Sigmoid colon (tissue), 7 donors: ENCODE data around the gene TTC31. TPM values are rescaled to one million over a fixed set of nuclear protein-coding genes. Genes with fewer than 3 reads are reported as not detected.

Experiments
- DNase-seq: peaks from one replicate; pipeline ENCODE4 v3.0.0-alpha.2; 2019
- H3K27ac ChIP-seq, 4 donors: fragments of 200-600 bp; sonication (generic); one replicate each; pipeline ENCODE4 v1.5.1; 2016 to 2019; ENCODE audit warnings: mild to moderate bottlenecking in 1 of 4
- H3K27me3 ChIP-seq, 3 donors: fragments of 200-600 bp; sonication (generic); one replicate each; pipeline ENCODE4 v1.5.1; 2019; ENCODE audit warnings: mild to moderate bottlenecking in 1 of 3
- H3K36me3 ChIP-seq, 4 donors: fragments of 200-600 bp; sonication (generic); one replicate each; pipeline ENCODE4 v1.5.1; 2016 to 2019
- H3K4me1 ChIP-seq, 4 donors: fragments of 200-600 bp; sonication (generic); one replicate each; pipeline ENCODE4 v1.5.1; 2017 to 2019
- H3K4me3 ChIP-seq, 4 donors: fragments of 200-600 bp; sonication (generic); one replicate each; pipeline ENCODE4 v1.5.1; 2017 to 2019; ENCODE audit warnings: mild to moderate bottlenecking in 2 of 4, moderate library complexity in 1 of 4
- H3K9me3 ChIP-seq, 4 donors: fragments of 200-600 bp in 3 of 4; sonication (generic) in 3 of 4; one replicate each; pipeline versions ENCODE4 v1.5.1 to v1.6.1; 2013 to 2019
- CTCF ChIP-seq, 4 experiments: fragments of 450-650 bp in 3 of 4; fragments of 200-600 bp in 1 of 4; IDR thresholded peaks; one replicate each; pipeline ENCODE4 v1.5.1; 2016 to 2019; ENCODE audit warnings: antibody characterized with exemption in 4 of 4, mild to moderate bottlenecking in 3 of 4, moderate library complexity in 2 of 4
- EP300 ChIP-seq, 4 donors: sonication (generic); formaldehyde crosslinking; IDR thresholded peaks; one replicate each; pipeline ENCODE4 v1.6.1; 2017; ENCODE audit warnings: antibody characterized with exemption in 4 of 4
- POLR2A ChIP-seq, 2 donors: fragments of 450-650 bp; IDR thresholded peaks; one replicate each; pipeline ENCODE4 v1.6.1; 2016; ENCODE audit warnings: antibody characterized with exemption in 2 of 2, mild to moderate bottlenecking in 2 of 2, moderate library complexity in 2 of 2
- POLR2AphosphoS5 ChIP-seq, 4 donors: sonication (generic); formaldehyde crosslinking; IDR thresholded peaks; one replicate each; pipeline ENCODE4 v1.6.1; 2017; ENCODE audit warnings: antibody characterized with exemption in 4 of 4
- WGBS, 2 donors: extraction: QIAGEN DNeasy Blood & Tissue Kit; methylation state at CpG; one replicate each; pipeline ENCODE4 v1.1.7; 2013; 5-methylcytosine and 5-hydroxymethylcytosine counted together
- intact Hi-C: fragments of 100-400 bp; cut with DNase I; formaldehyde crosslinking; loops from one replicate; pipeline ENCODE4 v1.15.1; 2023
- polyA plus RNA-seq, 3 donors: library from polyadenylated mRNA; stranded (reverse); fragments of 200-250 nt; gene quantifications; one replicate each; pipeline ENCODE4 v1.2.3, GENCODE V29; 2013
- total RNA-seq, 4 donors: library from RNA; depleted of rRNA; stranded (reverse); fragments of >200 nt; gene quantifications; one replicate each; pipeline ENCODE4 v1.1.0, GENCODE V29; 2016
- donor health status: healthy with polysubstance abuse.
- donor health status: Bipolar disorder and iron deficiency.
- donor health status: healthy.

The TTC31 gene
- total and polyA plus RNA-seq, 7 donors = 12.7 to 29.6 (median 22.4) TPM

- TF ChIP-seq POLR2A (IDR thresholded peaks at IDR 0.05) (no peak), CTCF (IDR thresholded peaks at IDR 0.05) (no peak), EP300 (IDR thresholded peaks at IDR 0.05) (no peak), POLR2AphosphoS5 (IDR thresholded peaks at IDR 0.05) (no peak)
- Histone ChIP-seq H3K4me1 (peaks cover 0 to 57% (median 43%) of the 10 kb centered on the region in 4 donors), H3K9me3 (no peaks in the 10 kb centered on the region), H3K27ac (peak overlapping the region; percentile 77 to 87 (median 84)), H3K4me3 (peak overlapping the region; percentile 49 to 67 (median 54)), H3K27me3 (peaks cover 6 to 27% (median 6%) of the 10 kb centered on the region in 3 donors), H3K36me3 (peaks cover 0 to 7% (median 0%) of the 10 kb centered on the region in 4 donors)
- DNase-seq = no peak
- 32 to 35% methylated on average over 3 of the region's 3 CpGs for WGBS, 2 donors
- intact Hi-C loops = loop anchor here (2.0 kb wide), 1 partner anchor 17 kb away; no protein-coding TSS in a partner anchor
Measured at GRCh38 chr2:74439373-74439772, 43.5 kb upstream of the TTC31 start.

GRCh38 chr2:74439803-74440377, 43.0 kb upstream of the TTC31 start:
- H3K9me3 ChIP-seq = no peaks in the 10 kb centered on the region
- peak overlapping the region; percentile 77 to 87 (median 84) for H3K27ac ChIP-seq
- DNase-seq = peak; percentile 89
- H3K4me1 ChIP-seq = peaks cover 0 to 57% (median 43%) of the 10 kb centered on the region in 4 donors
- 25 to 34% methylated on average over 14 of the region's 14 CpGs for WGBS, 2 donors
- TF ChIP-seq POLR2A (IDR thresholded peaks at IDR 0.05) = peak in 1 of 2 donors; percentile 24
- no peak for TF ChIP-seq CTCF (IDR thresholded peaks at IDR 0.05)
- peak in 1 of 4 donors; percentile 29 for TF ChIP-seq EP300 (IDR thresholded peaks at IDR 0.05)
- peak; percentile 16 to 54 (median 28) for TF ChIP-seq POLR2AphosphoS5 (IDR thresholded peaks at IDR 0.05)
- peak overlapping the region; percentile 49 to 67 (median 54) for H3K4me3 ChIP-seq
- H3K36me3 ChIP-seq = peaks cover 0 to 7% (median 0%) of the 10 kb centered on the region in 4 donors
- H3K27me3 ChIP-seq = peaks cover 6 to 27% (median 6%) of the 10 kb centered on the region in 3 donors
- intact Hi-C loops = loop anchor here (1.0 to 2.0 kb wide), 2 partner anchors 14 to 17 kb away; no protein-coding TSS in a partner anchor

GRCh38 chr2:74440378-74441169, 42.3 kb upstream of the TTC31 start:
- peaks cover 0 to 57% (median 43%) of the 10 kb centered on the region in 4 donors for H3K4me1 ChIP-seq
- peaks cover 6 to 27% (median 6%) of the 10 kb centered on the region in 3 donors for H3K27me3 ChIP-seq
- intact Hi-C loops = loop anchor here (1.0 kb wide), 1 partner anchor 14 kb away; no protein-coding TSS in a partner anchor
- WGBS, 2 donors = 6 to 20% methylated on average over 45 of the region's 45 CpGs
- TF ChIP-seq CTCF (IDR thresholded peaks at IDR 0.05) = peak; percentile 40 to 54 (median 45)
- TF ChIP-seq POLR2AphosphoS5 (IDR thresholded peaks at IDR 0.05) = peak; percentile 57 to 81 (median 76)
- TF ChIP-seq POLR2A (IDR thresholded peaks at IDR 0.05) = peak in 1 of 2 donors; percentile 42
- no peak for TF ChIP-seq EP300 (IDR thresholded peaks at IDR 0.05)
- H3K4me3 ChIP-seq = peak overlapping the region; percentile 49 to 67 (median 54)
- DNase-seq = peak; percentile 95
- no peaks in the 10 kb centered on the region for H3K9me3 ChIP-seq
- peak overlapping the region; percentile 77 to 87 (median 84) for H3K27ac ChIP-seq
- peaks cover 0 to 7% (median 0%) of the 10 kb centered on the region in 4 donors for H3K36me3 ChIP-seq

GRCh38 chr2:74441170-74441689, 41.7 kb upstream of the TTC31 start:
- no peaks in the 10 kb centered on the region for H3K9me3 ChIP-seq
- H3K36me3 ChIP-seq = peaks cover 0 to 1% (median 0%) of the 10 kb centered on the region in 4 donors
- H3K4me3 ChIP-seq = peak overlapping the region; percentile 49 to 67 (median 54)
- intact Hi-C loops = no loop called here
- H3K27me3 ChIP-seq = peaks cover 6 to 27% (median 6%) of the 10 kb centered on the region in 3 donors
- H3K27ac ChIP-seq = peak overlapping the region; percentile 77 to 87 (median 84)
- 9 to 38% methylated on average over 33 of the region's 33 CpGs for WGBS, 2 donors
- H3K4me1 ChIP-seq = peaks cover 0 to 53% (median 43%) of the 10 kb centered on the region in 4 donors
- DNase-seq = no peak
- TF ChIP-seq EP300 (IDR thresholded peaks at IDR 0.05) (no peak), CTCF (IDR thresholded peaks at IDR 0.05) (no peak), POLR2A (IDR thresholded peaks at IDR 0.05) (no peak), POLR2AphosphoS5 (IDR thresholded peaks at IDR 0.05) (peak in 1 of 4 donors; percentile 1)
